ENCODE measurements around the gene CUTC. TPM values are rescaled to one million over a fixed set of nuclear protein-coding genes. Genes with fewer than 3 reads are reported as not detected.

The CUTC gene
- total and polyA plus RNA-seq, 2 donors (not counting 3 experiments of a cell fraction or from before 2014, with no cell fraction given), result 20.4 to 23.1 TPM

DNA sequence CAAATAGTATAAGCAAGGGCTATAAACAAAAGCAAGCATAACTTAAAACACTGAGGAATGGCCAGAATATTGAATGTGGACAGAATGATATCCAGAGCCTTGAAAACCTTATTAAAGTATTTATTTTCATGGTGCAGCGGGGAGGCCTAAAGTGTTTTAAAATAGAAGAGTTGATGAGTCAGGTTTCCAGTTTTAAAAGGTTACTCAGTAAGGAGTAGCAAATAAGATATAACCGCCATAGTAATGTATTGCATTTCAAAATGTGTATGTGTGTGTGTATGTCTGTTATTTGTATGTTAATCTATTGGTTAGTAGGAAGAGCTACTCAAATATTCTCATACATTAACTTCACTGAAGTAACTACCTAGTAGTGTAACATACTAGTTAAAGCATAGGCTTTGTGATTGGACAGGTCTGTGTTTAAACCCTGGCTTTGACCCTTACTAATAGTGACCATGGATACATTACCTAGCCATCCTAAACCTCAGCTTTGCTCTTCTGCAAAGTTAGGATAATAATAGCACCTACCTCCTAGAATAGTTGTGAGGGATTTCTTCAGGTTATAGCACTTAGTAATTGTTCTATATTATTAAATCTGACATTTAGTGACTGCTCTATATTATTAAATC is 16.9 kb downstream of the CUTC start:
- BruUV-seq (replicated peaks), result no TSS peak
- Histone ChIP-seq H3K4me1 (ENCODE audit: control insufficient read depth, extremely low read depth, insufficient read depth, low read length) (no peaks in the 10 kb centered on the region), H3K79me2 (ENCODE audit: control insufficient read depth, insufficient read depth, low read length) (peaks cover 1% of the 10 kb centered on the region), H3K9me1 (replicated peaks; ENCODE audit: control insufficient read depth, extremely low read depth, insufficient read depth, low read length) (no peaks in the 10 kb centered on the region), H2AFZ (ENCODE audit: low read depth, low read length) (no peak overlapping the region), H3K27me3 (ENCODE audit: control insufficient read depth in 2 of 2, insufficient read depth in 2 of 2, low read length in 2 of 2) (no peaks in the 10 kb centered on the region), H4K20me1 (replicated peaks; ENCODE audit: control insufficient read depth, extremely low read depth, insufficient read depth, low read length) (no peaks in the 10 kb centered on the region), H3K27ac (ENCODE audit: insufficient read depth, low read depth, low read length) (no peak overlapping the region), H3K4me3 (replicated peaks in 1 of 3; ENCODE audit: insufficient read depth in 1 of 3, low read depth in 1 of 3, low read length in 3 of 3) (no peak overlapping the region), H3K9me3 (replicated peaks; ENCODE audit: control insufficient read depth, insufficient read depth, low read length) (no peaks in the 10 kb centered on the region), H3K4me2 (ENCODE audit: insufficient read depth, low read length) (no peak overlapping the region), H3K36me3 (ENCODE audit: control insufficient read depth in 2 of 2, extremely low read depth in 1 of 2, insufficient read depth in 2 of 2, low read length in 2 of 2) (peaks cover 7 to 14% of the 10 kb centered on the region in 2 experiments), H3K9ac (replicated peaks; ENCODE audit: extremely low read depth, insufficient read depth, low read length) (no peak overlapping the region)
- intact Hi-C loops (cut with micrococcal nuclease), result no loop called here
- dilution Hi-C loops (cut with MboI; ENCODE audit: extremely low pct_ligation_motif_present, low sequenced_read_pairs), result no loop called here
- DNase-seq (ENCODE audit: low read depth, low spot score) (no peak), FAIRE-seq (no peak)
- ChIA-PET POLR2A (no interaction called here), CTCF (interaction anchor here (1.2 kb wide), 2 partner anchors 17 to 97 kb away, joined by 4 to 6 read pairs; no protein-coding TSS in a partner anchor)
- TF ChIP-seq EZH2 (IDR thresholded peaks at IDR 0.05; ENCODE audit: borderline replicate concordance, low read depth, low read length, severe bottlenecking) (no peak), FOS (IDR thresholded peaks at IDR 0.05; ENCODE audit: borderline replicate concordance, insufficient read depth, low read length) (no peak), POLR2A (IDR thresholded peaks at IDR 0.05; ENCODE audit: low read depth, low read length) (no peak), POLR2AphosphoS5 (IDR thresholded peaks at IDR 0.05; ENCODE audit: insufficient read depth, low read depth, low read length) (no peak), MYC (IDR thresholded peaks at IDR 0.05; ENCODE audit: low read depth, low read length) (no peak)

DNA sequence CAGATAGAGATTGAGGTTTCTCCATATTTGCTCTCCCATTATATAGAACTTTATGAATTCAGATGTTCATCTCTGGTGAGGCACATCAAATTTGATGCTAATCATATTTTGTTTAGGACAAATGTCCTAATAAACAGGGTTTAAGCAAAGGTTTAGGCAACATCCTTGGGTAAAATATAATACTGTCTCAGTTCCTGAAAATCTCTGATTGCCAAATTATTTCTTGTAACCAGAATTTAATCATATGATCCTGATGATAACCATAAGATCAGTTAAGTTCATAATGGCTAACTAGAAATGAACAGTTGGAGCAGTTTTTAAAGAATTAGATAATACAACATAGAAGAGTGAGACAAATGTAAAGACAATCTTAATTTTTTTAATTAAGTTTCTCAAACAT is 18.6 kb downstream of the CUTC start:
- H3K9me3 ChIP-seq (replicated peaks; ENCODE audit: control insufficient read depth, insufficient read depth, low read length), result no peaks in the 10 kb centered on the region
- BruUV-seq (replicated peaks), result no TSS peak
- no peak overlapping the region for H2AFZ ChIP-seq (ENCODE audit: low read depth, low read length)
- ChIA-PET POLR2A (no interaction called here), CTCF (no interaction called here)
- no peaks in the 10 kb centered on the region for H4K20me1 ChIP-seq (replicated peaks; ENCODE audit: control insufficient read depth, extremely low read depth, insufficient read depth, low read length)
- no peak for DNase-seq (ENCODE audit: low read depth, low spot score)
- no peaks in the 10 kb centered on the region for H3K27me3 ChIP-seq (ENCODE audit: control insufficient read depth in 2 of 2, insufficient read depth in 2 of 2, low read length in 2 of 2)
- no peak overlapping the region for H3K4me2 ChIP-seq (ENCODE audit: insufficient read depth, low read length)
- H3K36me3 ChIP-seq (ENCODE audit: control insufficient read depth in 2 of 2, extremely low read depth in 1 of 2, insufficient read depth in 2 of 2, low read length in 2 of 2), result peaks cover 9 to 14% of the 10 kb centered on the region in 2 experiments
- H3K9ac ChIP-seq (replicated peaks; ENCODE audit: extremely low read depth, insufficient read depth, low read length), result no peak overlapping the region
- no peak overlapping the region for H3K27ac ChIP-seq (ENCODE audit: insufficient read depth, low read depth, low read length)
- H3K9me1 ChIP-seq (replicated peaks; ENCODE audit: control insufficient read depth, extremely low read depth, insufficient read depth, low read length), result no peaks in the 10 kb centered on the region
- no peaks in the 10 kb centered on the region for H3K4me1 ChIP-seq (ENCODE audit: control insufficient read depth, extremely low read depth, insufficient read depth, low read length)
- intact Hi-C loops (cut with micrococcal nuclease), result no loop called here
- FAIRE-seq, result no peak
- no peak for TF ChIP-seq GATA2 (IDR thresholded peaks at IDR 0.05; ENCODE audit: insufficient read depth, insufficient read length, low read depth, low read length)
- no peak for TF ChIP-seq JUN (IDR thresholded peaks at IDR 0.05; ENCODE audit: borderline replicate concordance, insufficient read depth, insufficient read length, low read depth)
- TF ChIP-seq, protein P1, sequence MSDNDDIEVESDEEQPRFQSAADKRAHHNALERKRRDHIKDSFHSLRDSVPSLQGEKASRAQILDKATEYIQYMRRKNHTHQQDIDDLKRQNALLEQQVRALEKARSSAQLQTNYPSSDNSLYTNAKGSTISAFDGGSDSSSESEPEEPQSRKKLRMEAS (IDR thresholded peaks at IDR 0.05; ENCODE audit: insufficient read depth, insufficient read length), result no peak
- TF ChIP-seq, protein P2, sequence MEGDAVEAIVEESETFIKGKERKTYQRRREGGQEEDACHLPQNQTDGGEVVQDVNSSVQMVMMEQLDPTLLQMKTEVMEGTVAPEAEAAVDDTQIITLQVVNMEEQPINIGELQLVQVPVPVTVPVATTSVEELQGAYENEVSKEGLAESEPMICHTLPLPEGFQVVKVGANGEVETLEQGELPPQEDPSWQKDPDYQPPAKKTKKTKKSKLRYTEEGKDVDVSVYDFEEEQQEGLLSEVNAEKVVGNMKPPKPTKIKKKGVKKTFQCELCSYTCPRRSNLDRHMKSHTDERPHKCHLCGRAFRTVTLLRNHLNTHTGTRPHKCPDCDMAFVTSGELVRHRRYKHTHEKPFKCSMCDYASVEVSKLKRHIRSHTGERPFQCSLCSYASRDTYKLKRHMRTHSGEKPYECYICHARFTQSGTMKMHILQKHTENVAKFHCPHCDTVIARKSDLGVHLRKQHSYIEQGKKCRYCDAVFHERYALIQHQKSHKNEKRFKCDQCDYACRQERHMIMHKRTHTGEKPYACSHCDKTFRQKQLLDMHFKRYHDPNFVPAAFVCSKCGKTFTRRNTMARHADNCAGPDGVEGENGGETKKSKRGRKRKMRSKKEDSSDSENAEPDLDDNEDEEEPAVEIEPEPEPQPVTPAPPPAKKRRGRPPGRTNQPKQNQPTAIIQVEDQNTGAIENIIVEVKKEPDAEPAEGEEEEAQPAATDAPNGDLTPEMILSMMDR (IDR thresholded peaks at IDR 0.05; ENCODE audit: extremely low read depth in 1 of 2, insufficient read depth in 1 of 2, low read depth in 1 of 2, low read length in 2 of 2), result no peak
- TF ChIP-seq POLR2A (IDR thresholded peaks at IDR 0.05; ENCODE audit: low read depth, low read length), result no peak
- no peak for TF ChIP-seq POLR2AphosphoS5 (IDR thresholded peaks at IDR 0.05; ENCODE audit: insufficient read depth, low read depth, low read length)
- no peak for TF ChIP-seq FOS (IDR thresholded peaks at IDR 0.05; ENCODE audit: borderline replicate concordance, insufficient read depth, low read length)
- H3K4me3 ChIP-seq (replicated peaks in 1 of 3; ENCODE audit: insufficient read depth in 1 of 3, low read depth in 1 of 3, low read length in 3 of 3), result no peak overlapping the region
- H3K79me2 ChIP-seq (ENCODE audit: control insufficient read depth, insufficient read depth, low read length), result peaks cover 1% of the 10 kb centered on the region
- dilution Hi-C loops (cut with MboI; ENCODE audit: extremely low pct_ligation_motif_present, low sequenced_read_pairs), result loop anchor here (10.0 kb wide), 1 partner anchor 54 kb away; no protein-coding TSS in a partner anchor
